Keratinocyte (primary cell): ENCODE measurements around the gene C17orf113. TPM values are rescaled to one million over a fixed set of nuclear protein-coding genes. Genes with fewer than 3 reads are reported as not detected.

Experiments used
- DNase-seq: peaks from one replicate; pipeline ENCODE4 v3.0.0-alpha.2; 2011; ENCODE audit warnings: low read depth, missing footprints, low spot score
- FAIRE-seq: peaks from 2 replicates; lab custom pipeline; 2011; peaks lifted over from hg19 to GRCh38; lab: Jason Lieb, UNC
- H2AFZ ChIP-seq: 2 replicates; pipeline ENCODE4 v1.6.0; 2012; ENCODE audit warnings: low read length, control low read depth, inconsistent platforms; ENCODE audit not compliant: control insufficient read depth
- H3K27ac ChIP-seq: 2 replicates; pipeline ENCODE4 v1.5.1; 2011; ENCODE audit warnings: low read length; ENCODE audit not compliant: control insufficient read depth, insufficient read depth
- H3K27me3 ChIP-seq: 3 replicates; pipeline ENCODE4 v1.6.0; 2011; ENCODE audit warnings: low read length; ENCODE audit not compliant: control insufficient read depth, insufficient read depth; ENCODE audit errors: extremely low read depth
- H3K36me3 ChIP-seq, 2 experiments: 2 replicates in 1 of 2; 3 replicates in 1 of 2; pipeline ENCODE4 v1.5.1; 2011; ENCODE audit warnings: low read length in 2 of 2, mild to moderate bottlenecking in 1 of 2; ENCODE audit not compliant: control insufficient read depth in 2 of 2, insufficient read depth in 2 of 2; ENCODE audit errors: extremely low read depth in 1 of 2
- H3K4me1 ChIP-seq: 3 replicates; pipeline ENCODE4 v1.5.1; 2011; ENCODE audit warnings: low read length; ENCODE audit not compliant: control insufficient read depth, insufficient read depth; ENCODE audit errors: extremely low read depth
- H3K4me2 ChIP-seq: 3 replicates; pipeline ENCODE4 v1.6.0; 2011; ENCODE audit warnings: low read depth, low read length; ENCODE audit not compliant: control insufficient read depth, insufficient read depth; ENCODE audit errors: extremely low read depth
- H3K4me3 ChIP-seq, 3 experiments: fragments of 200-600 bp in 1 of 3; sonication (generic) in 1 of 3; 2 replicates in 2 of 3; 3 replicates in 1 of 3; pipeline ENCODE4 v1.5.1; 2011 to 2016; ENCODE audit warnings: low read length in 3 of 3, mild to moderate bottlenecking in 3 of 3, control low read depth in 2 of 3, inconsistent platforms in 1 of 3, low read depth in 1 of 3, mixed read lengths in 1 of 3, mixed run types in 1 of 3, moderate library complexity in 1 of 3; ENCODE audit not compliant: control insufficient read depth in 2 of 3, insufficient read depth in 2 of 3; ENCODE audit errors: extremely low read depth in 1 of 3
- H3K79me2 ChIP-seq: 2 replicates; pipeline ENCODE4 v1.6.0; 2012; ENCODE audit warnings: low read length; ENCODE audit not compliant: control insufficient read depth, insufficient read depth
- H3K9ac ChIP-seq: 3 replicates; pipeline ENCODE4 v1.6.0; 2011; ENCODE audit warnings: low read length; ENCODE audit not compliant: control insufficient read depth, insufficient read depth; ENCODE audit errors: extremely low read depth
- H3K9me1 ChIP-seq: 3 replicates; pipeline ENCODE4 v1.6.0; 2011; ENCODE audit warnings: low read length; ENCODE audit not compliant: control insufficient read depth, insufficient read depth; ENCODE audit errors: extremely low read depth
- H3K9me3 ChIP-seq: 2 replicates; pipeline ENCODE4 v1.5.1; 2012; ENCODE audit warnings: low read depth, low read length; ENCODE audit not compliant: control insufficient read depth
- H4K20me1 ChIP-seq: 3 replicates; pipeline ENCODE4 v1.6.0; 2011; ENCODE audit warnings: low read length; ENCODE audit not compliant: control insufficient read depth, insufficient read depth; ENCODE audit errors: extremely low read depth
- CTCF ChIP-seq, 3 experiments: IDR thresholded peaks in 1 of 3; conservative IDR thresholded peaks in 1 of 3; optimal IDR thresholded peaks in 1 of 3; 2 replicates in 2 of 3; 3 replicates in 1 of 3; pipeline versions ENCODE3 to v1.5.1; 2011; ENCODE audit warnings: low read length in 3 of 3, mild to moderate bottlenecking in 3 of 3, moderate library complexity in 2 of 3, control low read depth in 1 of 3, inconsistent platforms in 1 of 3; ENCODE audit not compliant: insufficient read depth in 2 of 3; ENCODE audit errors: extremely low read depth in 1 of 3
- EZH2 ChIP-seq: IDR thresholded peaks from one replicate; pipeline ENCODE4 v1.6.1; 2012; ENCODE audit warnings: inconsistent platforms, mild to moderate bottlenecking, low read length, moderate library complexity
- dilution Hi-C: fragments of 300-500 bp; cut with MboI; formaldehyde crosslinking; loops from one replicate; pipeline ENCODE4 v1.7.0; 2020; ENCODE audit warnings: low sequenced_read_pairs; ENCODE audit not compliant: extremely low pct_ligation_motif_present
- polyA plus RNA-seq, 5 experiments: library from polyadenylated mRNA; depleted of rRNA in 3 of 5; stranded (reverse) in 3 of 5; stranded (forward) in 1 of 5; unstranded in 1 of 5; fragments of >200 nt; gene quantifications; 1 replicate in 1 of 5; 2 replicates in 3 of 5; 3 replicates in 1 of 5; pipeline versions ENCODE4 v1.2.1 to v1.2.3, GENCODE V29; 2011 to 2012; ENCODE audit warnings: missing spikeins in 2 of 5, low read depth in 1 of 5, low replicate concordance in 1 of 5

C17orf113 gene
- polyA plus RNA-seq, 1 donor (not counting 4 experiments of a cell fraction or from before 2014, with no cell fraction given): 0.12 TPM

GRCh38 chr17:41998497-41998896, 51.9 kb downstream of the C17orf113 start:
- Histone ChIP-seq H3K9ac (no peak overlapping the region), H3K27ac (no peak overlapping the region), H3K79me2 (peaks cover 31% of the 10 kb centered on the region), H3K4me1 (peaks cover 6% of the 10 kb centered on the region), H3K4me2 (no peak overlapping the region), H4K20me1 (peaks cover 6% of the 10 kb centered on the region), H2AFZ (no peak overlapping the region), H3K9me3 (no peaks in the 10 kb centered on the region), H3K36me3 (peaks cover 29 to 32% of the 10 kb centered on the region in 2 experiments), H3K9me1 (peaks cover 4% of the 10 kb centered on the region), H3K4me3 (no peak overlapping the region), H3K27me3 (no peaks in the 10 kb centered on the region)
- no peak for FAIRE-seq
- dilution Hi-C loops: no loop called here
- DNase-seq: no peak
- TF ChIP-seq CTCF (optimal IDR thresholded peaks at IDR 0.05 in 1 of 3, IDR thresholded peaks at IDR 0.05 in 1 of 3, conservative IDR thresholded peaks at IDR 0.05 in 1 of 3; ENCODE audit: extremely low read depth in 1 of 3, insufficient read depth in 2 of 3, low read length in 3 of 3) (no peak), EZH2 (no peak)

DNA sequence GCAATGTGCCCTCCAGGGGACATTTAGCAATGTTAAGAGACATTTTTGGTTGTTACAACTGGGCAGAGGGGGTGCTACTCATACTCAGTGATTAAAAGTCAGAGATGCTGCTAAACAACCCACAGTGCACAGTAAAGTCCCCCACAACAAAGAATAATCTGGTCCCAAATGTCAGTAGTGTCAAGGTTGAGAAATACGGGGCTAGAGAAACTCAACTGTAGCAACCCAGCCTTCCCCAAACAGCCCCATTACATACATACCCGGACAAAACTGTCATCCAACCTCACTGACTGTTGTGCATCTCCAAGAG, 53.6 kb downstream of the C17orf113 start:
- no peak for TF ChIP-seq EZH2
- TF ChIP-seq CTCF (optimal IDR thresholded peaks at IDR 0.05 in 1 of 3, IDR thresholded peaks at IDR 0.05 in 1 of 3, conservative IDR thresholded peaks at IDR 0.05 in 1 of 3; ENCODE audit: extremely low read depth in 1 of 3, insufficient read depth in 2 of 3, low read length in 3 of 3): no peak
- Histone ChIP-seq H3K9me3 (no peaks in the 10 kb centered on the region), H3K27me3 (no peaks in the 10 kb centered on the region), H3K27ac (no peak overlapping the region), H3K36me3 (peaks cover 29 to 38% of the 10 kb centered on the region in 2 experiments), H3K4me3 (no peak overlapping the region), H3K4me1 (no peaks in the 10 kb centered on the region), H3K4me2 (no peak overlapping the region), H3K79me2 (peaks cover 14% of the 10 kb centered on the region), H4K20me1 (no peaks in the 10 kb centered on the region), H3K9ac (no peak overlapping the region), H2AFZ (no peak overlapping the region), H3K9me1 (peaks cover 2% of the 10 kb centered on the region)
- FAIRE-seq (no peak), DNase-seq (no peak)
- dilution Hi-C loops: no loop called here
